Breast epithelium (tissue), 3 donors: ENCODE results near the gene CCDC9.

Experiments
- POLR2A ChIP-seq: fragments of 450-650 bp; IDR thresholded peaks from one replicate; pipeline ENCODE4 v1.6.1; 2016; ENCODE audit warnings: antibody characterized with exemption, mild to moderate bottlenecking, moderate library complexity
- POLR2AphosphoS5 ChIP-seq, 3 donors: sonication (generic); formaldehyde crosslinking; IDR thresholded peaks; one replicate each; pipeline ENCODE4 v1.6.1; 2017; ENCODE audit warnings: antibody characterized with exemption in 3 of 3

GRCh38 chr19:47231215-47232054 lies 24.9 kb upstream of the CCDC9 start:
- peak; percentile 40 for TF ChIP-seq POLR2A
- peak; percentile 14 to 67 (median 61) for TF ChIP-seq POLR2AphosphoS5 (IDR thresholded peaks at IDR 0.05)
